AG04449 (cell line): Measurements from ENCODE around the gene ELK1.

ENCODE experiments used
- CTCF ChIA-PET: fragments of 350-600 bp; formaldehyde crosslinking; extraction: SDS; loops from one replicate; lab custom pipeline; 2021; ENCODE audit warnings: antibody characterized with exemption; lab: Yijun Ruan, JAX
- POLR2A ChIA-PET: fragments of 400-600, 350-600 bp; formaldehyde crosslinking; extraction: SDS; loops from one replicate; lab custom pipeline; 2020; ENCODE audit warnings: antibody characterized with exemption, inconsistent platforms; lab: Yijun Ruan, JAX
- DNase-seq: peaks from one replicate; pipeline ENCODE4 v3.0.0-alpha.2; 2010; ENCODE audit warnings: low read depth, low spot score
- H3K4me3 ChIP-seq: 2 replicates; pipeline ENCODE4 v1.5.1; 2011; ENCODE audit warnings: low read depth, mild to moderate bottlenecking, control low read depth, low read length
- CTCF ChIP-seq: IDR thresholded peaks from one replicate; pipeline ENCODE4 v1.5.1; 2011; ENCODE audit warnings: mild to moderate bottlenecking, moderate library complexity, low read length, control low read depth, inconsistent platforms; ENCODE audit not compliant: insufficient read depth; ENCODE audit errors: missing control alignments

ELK1 gene

DNA sequence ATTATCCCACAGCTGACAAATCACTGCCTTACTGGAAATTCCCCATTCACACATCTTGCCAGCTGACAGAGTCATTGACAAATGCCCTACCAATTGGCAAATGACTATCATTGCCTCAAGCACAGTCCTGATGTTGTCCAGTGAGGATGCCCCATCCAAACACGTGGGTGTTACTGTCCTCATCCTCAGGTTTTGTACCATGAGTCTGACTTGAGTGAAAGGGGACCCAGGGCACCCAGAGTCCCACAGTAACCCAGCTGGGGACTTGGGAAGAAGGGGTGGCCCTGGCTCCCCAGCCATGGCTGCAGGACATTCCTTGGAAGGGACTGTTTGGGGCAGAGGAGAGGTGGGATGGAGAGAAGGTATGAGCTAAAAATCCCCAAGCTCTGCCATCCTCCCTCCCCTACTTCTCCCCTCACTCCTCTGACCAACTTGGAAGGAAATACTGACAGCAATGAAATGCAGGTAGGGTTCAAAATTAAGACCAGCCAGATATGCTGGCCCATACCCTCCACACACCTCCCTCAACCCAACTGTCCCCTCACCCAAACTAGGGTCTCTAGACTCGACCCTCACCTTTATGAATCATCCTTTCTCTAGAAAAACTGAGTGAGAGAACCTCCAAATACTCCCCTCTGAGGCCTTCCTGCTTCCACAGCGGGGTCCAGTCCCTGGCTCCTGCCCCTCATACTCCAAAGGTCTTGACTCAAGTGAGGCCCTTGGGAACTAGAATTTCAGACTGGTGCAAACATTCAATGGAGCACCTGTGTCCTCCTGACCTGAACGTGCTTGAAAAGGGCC, 63.1 kb downstream of the ELK1 start:
- TF ChIP-seq CTCF, result no peak
- H3K4me3 ChIP-seq, result no peak overlapping the region
- DNase-seq, result no peak
- POLR2A ChIA-PET, result no interaction called here
- CTCF ChIA-PET, result no interaction called here

DNA sequence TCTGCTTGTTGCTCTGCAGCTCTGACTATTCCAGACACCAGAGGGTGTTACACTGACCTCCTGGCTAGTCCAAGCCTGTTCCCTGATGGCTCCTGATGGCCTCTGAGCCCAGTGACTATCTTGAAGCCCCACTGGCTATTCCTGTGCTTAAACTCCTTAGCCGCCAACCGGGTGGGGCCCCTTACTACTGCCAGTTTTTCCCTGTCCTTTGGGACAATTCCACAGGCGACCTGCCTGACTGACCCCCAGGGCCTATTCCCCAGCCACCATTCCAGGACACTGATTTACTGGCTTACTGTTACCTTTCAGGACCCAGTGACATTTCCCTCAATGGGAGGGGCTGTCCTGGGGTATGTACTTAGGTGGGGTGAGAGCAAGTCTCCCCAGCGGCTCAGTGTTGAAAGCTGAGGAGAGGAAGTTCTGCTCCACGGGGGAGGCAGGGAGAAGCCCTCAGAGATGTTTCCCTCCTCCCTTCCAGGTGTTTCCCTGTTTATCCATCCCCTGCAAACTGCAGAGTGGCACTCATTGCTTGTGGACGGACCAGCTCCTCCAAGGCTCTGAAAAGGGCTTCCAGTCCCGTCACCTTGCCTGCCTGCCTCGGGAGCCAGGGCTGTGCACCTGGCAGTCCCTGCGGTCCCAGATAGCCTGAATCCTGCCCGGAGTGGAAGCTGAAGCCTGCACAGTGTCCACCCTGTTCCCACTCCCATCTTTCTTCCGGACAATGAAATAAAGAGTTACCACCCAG, 64.1 kb downstream of the ELK1 start:
- POLR2A ChIA-PET, result no interaction called here
- no peak overlapping the region for H3K4me3 ChIP-seq
- TF ChIP-seq CTCF, result no peak
- no peak for DNase-seq
- CTCF ChIA-PET, result no interaction called here
